Upper lobe of left lung (tissue), 6 donors: ENCODE measurements around the gene PAM. TPM values are rescaled to one million over a fixed set of nuclear protein-coding genes. Genes with fewer than 3 reads are reported as not detected.
A peak's percentile ranks its signal among the peaks of the same experiment; 100 is the strongest.

ENCODE experiments used
- ATAC-seq, 2 donors: fragments of 200-7000 bp; cut with Tn5 transposase; one replicate each; pipeline ENCODE4 v1.9.1; 2022; ENCODE audit warnings: mild to moderate bottlenecking in 2 of 2, moderate library complexity in 2 of 2; ENCODE audit not compliant: low FRiP score in 2 of 2
- DNase-seq, 2 donors: peaks; one replicate each; pipeline ENCODE4 v3.0.0-alpha.2; 2019 to 2020
- H3K27ac ChIP-seq, 4 donors: fragments of 200-600 bp; sonication (generic); one replicate each; pipeline ENCODE4 v1.5.1; 2016 to 2019
- H3K27me3 ChIP-seq, 4 donors: fragments of 200-600 bp; sonication (generic); one replicate each; pipeline ENCODE4 v1.5.1; 2017 to 2019
- H3K36me3 ChIP-seq, 4 donors: fragments of 200-600 bp; sonication (generic); one replicate each; pipeline ENCODE4 v1.5.1; 2016 to 2019
- H3K4me1 ChIP-seq, 4 donors: fragments of 200-600 bp; sonication (generic); one replicate each; pipeline ENCODE4 v1.5.1; 2018 to 2019
- H3K4me3 ChIP-seq, 4 donors: fragments of 200-600 bp; sonication (generic); one replicate each; pipeline ENCODE4 v1.5.1; 2017 to 2019; ENCODE audit warnings: mild to moderate bottlenecking in 2 of 4, moderate library complexity in 1 of 4
- H3K9me3 ChIP-seq, 4 donors: fragments of 200-600 bp; sonication (generic); one replicate each; pipeline ENCODE4 v1.5.1; 2018 to 2019
- CTCF ChIP-seq, 6 experiments: fragments of 450-650 bp in 4 of 6; fragments of 200-600 bp in 2 of 6; sonication (generic) in 2 of 6; IDR thresholded peaks; one replicate each; pipeline ENCODE4 v1.5.1; 2016 to 2019; ENCODE audit warnings: antibody characterized with exemption in 6 of 6
- EP300 ChIP-seq, 4 donors: sonication (generic); formaldehyde crosslinking; IDR thresholded peaks; one replicate each; pipeline ENCODE4 v1.5.1; 2017; ENCODE audit warnings: antibody characterized with exemption in 4 of 4, control low read depth in 2 of 4
- POLR2A ChIP-seq, 4 donors: fragments of 450-650 bp; IDR thresholded peaks; one replicate each; pipeline ENCODE4 v1.5.1; 2016 to 2017; ENCODE audit warnings: antibody characterized with exemption in 4 of 4, mild to moderate bottlenecking in 2 of 4
- POLR2AphosphoS5 ChIP-seq, 2 donors: sonication (generic); formaldehyde crosslinking; IDR thresholded peaks; one replicate each; pipeline ENCODE4 v1.5.1; 2017; ENCODE audit warnings: antibody characterized with exemption in 2 of 2
- WGBS, 2 donors: methylation state at CpG; one replicate each; pipeline ENCODE4 v1.1.5; 2017 to 2018; 5-methylcytosine and 5-hydroxymethylcytosine counted together
- total RNA-seq, 6 donors: library from RNA; depleted of rRNA in 4 of 6; stranded (reverse); fragments of >200 nt in 4 of 6; gene quantifications; one replicate each; pipeline versions ENCODE4 v1.1.0 to v1.2.1, GENCODE V29; 2016 to 2021
- donor health status: DM: no; HTN: no; CAD: no; lungs with moderate emphysema.
- donor health status: DM: no; HTN: yes; CAD: no; lungs with severe emphysema.

Gene PAM
- total RNA-seq, 6 donors from 2014 or later: 91.1 to 428 (median 212) TPM

- WGBS, 2 donors: 68 to 74% methylated on average over 2 of the region's 2 CpGs
- H3K4me1 ChIP-seq: no peaks in the 10 kb centered on the region
- H3K9me3 ChIP-seq: no peaks in the 10 kb centered on the region
- peaks cover 0 to 42% (median 5%) of the 10 kb centered on the region in 4 donors for H3K36me3 ChIP-seq
- no peaks in the 10 kb centered on the region for H3K27me3 ChIP-seq
- DNase-seq: no peak
- no peak overlapping the region for H3K4me3 ChIP-seq
- H3K27ac ChIP-seq: no peak overlapping the region
- ATAC-seq: no peak
- TF ChIP-seq POLR2A (IDR thresholded peaks at IDR 0.05) (no peak), CTCF (IDR thresholded peaks at IDR 0.05) (no peak), POLR2AphosphoS5 (IDR thresholded peaks at IDR 0.05) (no peak), EP300 (IDR thresholded peaks at IDR 0.05) (no peak)
Measured at GRCh38 chr5:103027267-103027666, 272.2 kb downstream of the PAM start.

- TF ChIP-seq POLR2AphosphoS5 (IDR thresholded peaks at IDR 0.05): no peak
- no peak for TF ChIP-seq CTCF (IDR thresholded peaks at IDR 0.05)
- no peak for TF ChIP-seq EP300 (IDR thresholded peaks at IDR 0.05)
- TF ChIP-seq POLR2A (IDR thresholded peaks at IDR 0.05): no peak
- H3K27ac ChIP-seq: no peak overlapping the region
Measured at GRCh38 chr5:103031607-103032006, 276.5 kb downstream of the PAM start.

GRCh38 chr5:103033696-103034095, 278.6 kb downstream of the PAM start:
- ATAC-seq (no peak), DNase-seq (peak in 1 of 2 donors; percentile 41)
- peaks cover 0 to 4% (median 0%) of the 10 kb centered on the region in 4 donors for H3K9me3 ChIP-seq
- no peaks in the 10 kb centered on the region for H3K27me3 ChIP-seq
- peaks cover 0 to 27% (median 7%) of the 10 kb centered on the region in 4 donors for H3K36me3 ChIP-seq
- no peak overlapping the region for H3K27ac ChIP-seq
- no peak for TF ChIP-seq POLR2AphosphoS5 (IDR thresholded peaks at IDR 0.05)
- no peak for TF ChIP-seq CTCF (IDR thresholded peaks at IDR 0.05)
- no peak for TF ChIP-seq EP300 (IDR thresholded peaks at IDR 0.05)
- H3K4me3 ChIP-seq: no peak overlapping the region
- H3K4me1 ChIP-seq: no peaks in the 10 kb centered on the region
- WGBS, 2 donors: 92 to 94% methylated on average over 2 to 6 of the region's 6 CpGs

More at GRCh38 chr5:103031607-103032006, 276.5 kb downstream of the PAM start:
- Histone ChIP-seq H3K27me3 (no peaks in the 10 kb centered on the region), H3K4me1 (no peaks in the 10 kb centered on the region), H3K4me3 (no peak overlapping the region), H3K9me3 (peaks cover 0 to 4% (median 0%) of the 10 kb centered on the region in 4 donors), H3K36me3 (peaks cover 0 to 42% (median 7%) of the 10 kb centered on the region in 4 donors)
- no peak for ATAC-seq
- no peak for DNase-seq

GRCh38 chr5:103034662-103035392, 279.7 kb downstream of the PAM start:
- Histone ChIP-seq H3K9me3 (peaks cover 0 to 4% (median 0%) of the 10 kb centered on the region in 4 donors), H3K27ac (no peak overlapping the region), H3K27me3 (no peaks in the 10 kb centered on the region), H3K4me1 (no peaks in the 10 kb centered on the region), H3K36me3 (peaks cover 0 to 16% (median 4%) of the 10 kb centered on the region in 4 donors), H3K4me3 (no peak overlapping the region)
- DNase-seq (peak in 1 of 2 donors; percentile 15), ATAC-seq (peak in 1 of 2 donors; percentile 26)
- no peak for TF ChIP-seq POLR2A (IDR thresholded peaks at IDR 0.05)
- no peak for TF ChIP-seq POLR2AphosphoS5 (IDR thresholded peaks at IDR 0.05)
- no peak for TF ChIP-seq EP300 (IDR thresholded peaks at IDR 0.05)
- no peak for TF ChIP-seq CTCF (IDR thresholded peaks at IDR 0.05)
- 94 to 95% methylated on average over 6 to 8 of the region's 8 CpGs for WGBS, 2 donors

GRCh38 chr5:103035701-103036100, 280.6 kb downstream of the PAM start:
- peaks cover 0 to 8% (median 3%) of the 10 kb centered on the region in 4 donors for H3K36me3 ChIP-seq
- ATAC-seq (no peak), DNase-seq (no peak)
- H3K27ac ChIP-seq: no peak overlapping the region
- WGBS, 2 donors: 65 to 67% methylated on average over 2 of the region's 2 CpGs
- no peaks in the 10 kb centered on the region for H3K4me1 ChIP-seq
- TF ChIP-seq POLR2AphosphoS5 (IDR thresholded peaks at IDR 0.05) (no peak), EP300 (IDR thresholded peaks at IDR 0.05) (no peak), POLR2A (IDR thresholded peaks at IDR 0.05) (no peak), CTCF (IDR thresholded peaks at IDR 0.05) (no peak)
- no peak overlapping the region for H3K4me3 ChIP-seq
- no peaks in the 10 kb centered on the region for H3K27me3 ChIP-seq
- H3K9me3 ChIP-seq: peaks cover 0 to 4% (median 0%) of the 10 kb centered on the region in 4 donors
